Measurements from ENCODE around the gene TRMT1L. TPM values are rescaled to one million over a fixed set of nuclear protein-coding genes. Genes with fewer than 3 reads are reported as not detected.

TRMT1L gene
- total RNA-seq, 3 donors from 2014 or later = 13.1 to 19.5 (median 18.7) TPM

DNA sequence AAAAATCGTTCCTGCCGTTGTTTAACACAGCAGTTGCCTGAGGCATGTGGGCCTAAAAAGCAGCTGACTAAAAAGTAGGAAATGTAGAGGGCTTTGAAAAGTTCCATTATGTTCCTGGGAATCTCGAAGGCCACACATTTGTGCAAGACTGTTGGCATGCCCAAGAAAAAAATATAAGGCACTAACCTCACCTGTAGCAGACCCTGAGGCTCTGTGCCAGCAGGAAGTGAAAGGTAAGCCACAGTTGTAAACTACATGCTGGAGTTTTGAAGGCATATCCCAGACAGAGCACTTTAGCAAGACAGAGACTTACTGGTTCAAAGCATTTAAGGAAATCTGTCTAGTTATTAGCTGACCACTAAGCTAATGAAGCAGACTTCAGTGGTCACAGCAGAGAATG, 52.7 kb downstream of the TRMT1L start:
- Histone ChIP-seq H3K4me3 (no peak overlapping the region), H3K27me3 (no peaks in the 10 kb centered on the region), H3K27ac (no peak overlapping the region), H3K9me3 (peaks cover 6 to 25% of the 10 kb centered on the region in 2 donors), H3K4me1 (no peaks in the 10 kb centered on the region), H3K36me3 (no peaks in the 10 kb centered on the region)
- DNase-seq (ENCODE audit: low spot score in 2 of 2) = no peak
- TF ChIP-seq CTCF (IDR thresholded peaks at IDR 0.05) (no peak), POLR2A (IDR thresholded peaks at IDR 0.05) (no peak), POLR2AphosphoS5 (IDR thresholded peaks at IDR 0.05) (no peak)
- intact Hi-C loops (cut with DNase I; ENCODE audit: low total_unique reads) = no loop called here

- no peaks in the 10 kb centered on the region for H3K36me3 ChIP-seq
- TF ChIP-seq CTCF (IDR thresholded peaks at IDR 0.05) = no peak
- TF ChIP-seq POLR2AphosphoS5 (IDR thresholded peaks at IDR 0.05) = no peak
- TF ChIP-seq POLR2A (IDR thresholded peaks at IDR 0.05) = no peak
- H3K4me3 ChIP-seq = no peak overlapping the region
- H3K27me3 ChIP-seq = no peaks in the 10 kb centered on the region
- H3K9me3 ChIP-seq = no peaks in the 10 kb centered on the region
- no peak for DNase-seq (ENCODE audit: low spot score in 2 of 2)
- H3K4me1 ChIP-seq = no peaks in the 10 kb centered on the region
- intact Hi-C loops (cut with DNase I; ENCODE audit: low total_unique reads) = no loop called here
- H3K27ac ChIP-seq = no peak overlapping the region
Observed at GRCh38 chr1:185096531-185096930, 60.2 kb downstream of the TRMT1L start.

GRCh38 chr1:185094761-185095160, 62.0 kb downstream of the TRMT1L start:
- Histone ChIP-seq H3K4me3 (no peak overlapping the region), H3K4me1 (no peaks in the 10 kb centered on the region), H3K36me3 (no peaks in the 10 kb centered on the region), H3K27me3 (no peaks in the 10 kb centered on the region), H3K9me3 (no peaks in the 10 kb centered on the region), H3K27ac (no peak overlapping the region)
- intact Hi-C loops (cut with DNase I; ENCODE audit: low total_unique reads) = no loop called here
- no peak for TF ChIP-seq CTCF (IDR thresholded peaks at IDR 0.05)
- TF ChIP-seq POLR2AphosphoS5 (IDR thresholded peaks at IDR 0.05) = no peak
- no peak for TF ChIP-seq POLR2A (IDR thresholded peaks at IDR 0.05)
- DNase-seq (ENCODE audit: low spot score in 2 of 2) = no peak

DNA sequence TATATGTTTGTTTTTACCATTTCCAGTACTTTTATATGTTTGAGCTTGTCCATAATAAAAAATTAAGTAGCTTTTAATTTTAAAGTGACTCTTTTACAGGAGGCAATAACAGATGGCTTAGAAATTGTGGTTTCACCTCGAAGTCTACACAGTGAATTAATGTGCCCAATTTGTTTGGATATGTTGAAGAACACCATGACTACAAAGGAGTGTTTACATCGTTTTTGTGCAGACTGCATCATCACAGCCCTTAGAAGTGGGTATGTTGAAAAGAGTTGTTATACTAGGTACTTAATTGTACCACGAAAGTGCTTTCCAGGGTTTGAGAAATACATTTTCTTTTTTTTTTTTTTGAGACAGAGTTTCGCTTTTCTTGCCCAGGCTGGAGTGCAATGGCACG, 65.3 kb downstream of the TRMT1L start:
- no peaks in the 10 kb centered on the region for H3K27me3 ChIP-seq
- DNase-seq (ENCODE audit: low spot score in 2 of 2) = no peak
- no peaks in the 10 kb centered on the region for H3K9me3 ChIP-seq
- intact Hi-C loops (cut with DNase I; ENCODE audit: low total_unique reads) = no loop called here
- no peak overlapping the region for H3K27ac ChIP-seq
- H3K36me3 ChIP-seq = no peaks in the 10 kb centered on the region
- no peaks in the 10 kb centered on the region for H3K4me1 ChIP-seq
- TF ChIP-seq POLR2AphosphoS5 (IDR thresholded peaks at IDR 0.05) (no peak), POLR2A (IDR thresholded peaks at IDR 0.05) (no peak), CTCF (IDR thresholded peaks at IDR 0.05) (no peak)
- no peak overlapping the region for H3K4me3 ChIP-seq

GRCh38 chr1:185087746-185088145, 69.0 kb downstream of the TRMT1L start:
- Histone ChIP-seq H3K4me3 (no peak overlapping the region), H3K27ac (no peak overlapping the region), H3K36me3 (no peaks in the 10 kb centered on the region), H3K27me3 (no peaks in the 10 kb centered on the region), H3K9me3 (no peaks in the 10 kb centered on the region), H3K4me1 (no peaks in the 10 kb centered on the region)
- no peak for DNase-seq (ENCODE audit: low spot score in 2 of 2)
- TF ChIP-seq CTCF (IDR thresholded peaks at IDR 0.05) (no peak), POLR2A (IDR thresholded peaks at IDR 0.05) (no peak), POLR2AphosphoS5 (IDR thresholded peaks at IDR 0.05) (no peak)
- intact Hi-C loops (cut with DNase I; ENCODE audit: low total_unique reads) = no loop called here

Measured in breast epithelium (tissue), 4 donors.